Cardiac fibroblast (primary cell): Measurements from ENCODE around the gene DNAJB1.

Source experiments
- DNase-seq, 2 donors: peaks; one replicate each; pipeline versions ENCODE4 v3.0.0 to v3.0.0-alpha.2; 2010; ENCODE audit warnings: low read depth in 2 of 2
- H3K4me3 ChIP-seq, 2 donors: replicated peaks in 1 of 2; 1 replicate in 1 of 2; 2 replicates in 1 of 2; pipeline ENCODE4 v1.5.1; 2011; ENCODE audit warnings: low read depth in 2 of 2, low read length in 2 of 2, mild to moderate bottlenecking in 2 of 2, moderate library complexity in 1 of 2
- CTCF ChIP-seq: IDR thresholded peaks from one replicate; pipeline ENCODE4 v1.5.1; 2011; ENCODE audit warnings: low read depth, mild to moderate bottlenecking, low read length, inconsistent platforms

The DNAJB1 gene

GRCh38 chr19:14471436-14472187 lies 46.6 kb downstream of the DNAJB1 start:
- H3K4me3 ChIP-seq: no peak overlapping the region
- no peak for DNase-seq
- no peak for TF ChIP-seq CTCF

GRCh38 chr19:14470031-14470876 lies 47.9 kb downstream of the DNAJB1 start:
- no peak for TF ChIP-seq CTCF
- H3K4me3 ChIP-seq: no peak overlapping the region
- no peak for DNase-seq

- no peak for TF ChIP-seq CTCF
- DNase-seq: no peak
- no peak overlapping the region for H3K4me3 ChIP-seq
Measured at GRCh38 chr19:14467816-14468215, 50.4 kb downstream of the DNAJB1 start.

GRCh38 chr19:14467391-14467790 lies 50.8 kb downstream of the DNAJB1 start:
- no peak for TF ChIP-seq CTCF
- no peak for DNase-seq
- no peak overlapping the region for H3K4me3 ChIP-seq
